ENCODE results near the gene ASTN2. TPM values are rescaled to one million over a fixed set of nuclear protein-coding genes. Genes with fewer than 3 reads are reported as not detected.
"Not testable (repeated sequence)": the region's sequence is repeated elsewhere in the genome, so short reads cannot be mapped to it uniquely, and the experiment has no call there.

Gene ASTN2
- total RNA-seq, 1 donor from 2014 or later, result 29.0 TPM

DNA sequence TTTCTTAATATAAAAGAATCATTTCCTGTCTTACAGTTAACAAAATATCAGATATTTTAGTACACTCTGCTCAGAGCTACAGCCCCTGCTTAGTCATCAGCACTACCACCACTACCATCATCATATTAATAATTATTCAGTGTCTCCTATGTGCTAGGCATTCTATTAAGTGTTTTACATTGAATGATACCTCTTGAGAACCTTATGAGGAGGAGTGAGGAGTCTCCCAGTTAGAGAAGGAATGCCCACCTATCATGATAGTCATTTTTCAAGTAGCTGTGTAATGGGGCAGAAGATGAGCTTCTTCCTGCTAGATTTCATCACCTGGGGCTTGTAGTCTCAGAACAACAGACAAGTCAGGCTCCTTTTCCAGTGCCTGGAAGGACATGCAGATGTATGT lies 489.7 kb downstream of the ASTN2 start:
- H3K27ac Mint-ChIP-seq, result no peak overlapping the region
- no peak for DNase-seq (ENCODE audit: low spot score, unreplicated experiment)
- no peaks in the 10 kb centered on the region for H3K36me3 Mint-ChIP-seq (ENCODE audit: insufficient read depth)
- peaks cover 3% of the 10 kb centered on the region for H3K27me3 Mint-ChIP-seq
- no peak overlapping the region for H3K4me3 Mint-ChIP-seq (ENCODE audit: low read depth)
- no peaks in the 10 kb centered on the region for H3K9me3 Mint-ChIP-seq (ENCODE audit: low read depth)
- no peak for TF ChIP-seq CTCF (IDR thresholded peaks at IDR 0.05; ENCODE audit: unreplicated experiment)
- peaks cover 17% of the 10 kb centered on the region for H3K4me1 Mint-ChIP-seq (ENCODE audit: low read depth)

DNA sequence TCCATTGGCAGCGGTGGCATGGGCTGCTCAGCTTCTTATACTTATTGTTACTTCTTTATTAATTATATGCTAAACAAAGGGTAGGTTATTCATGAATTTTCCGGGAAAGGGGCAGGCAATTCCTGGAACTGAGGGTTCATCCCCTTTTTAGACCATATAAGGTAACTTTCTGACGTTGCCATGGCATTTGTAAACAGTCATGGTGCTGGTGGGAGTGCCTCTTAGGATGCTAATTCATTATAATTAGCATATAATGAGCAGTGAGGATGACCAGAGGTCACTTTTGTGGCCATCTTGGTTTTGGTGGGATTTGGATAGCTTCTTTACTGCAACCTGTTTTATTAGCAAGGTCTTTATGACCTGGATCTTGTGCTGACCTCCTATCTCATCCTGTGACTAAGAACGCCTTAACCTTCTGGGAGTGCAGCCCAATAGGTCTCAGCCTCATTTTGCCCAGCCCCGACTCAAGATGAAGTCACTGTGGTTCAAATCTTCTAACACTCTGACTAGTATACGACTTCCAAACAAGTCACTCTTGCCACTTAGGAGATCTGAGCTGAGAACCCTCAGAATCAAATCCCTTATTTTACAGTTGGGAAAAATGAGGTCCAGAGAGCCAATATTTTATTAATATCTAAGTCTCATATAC lies 490.3 kb downstream of the ASTN2 start:
- no peak overlapping the region for H3K27ac Mint-ChIP-seq
- peaks cover 13% of the 10 kb centered on the region for H3K4me1 Mint-ChIP-seq (ENCODE audit: low read depth)
- H3K27me3 Mint-ChIP-seq, result peaks cover 3% of the 10 kb centered on the region

DNA sequence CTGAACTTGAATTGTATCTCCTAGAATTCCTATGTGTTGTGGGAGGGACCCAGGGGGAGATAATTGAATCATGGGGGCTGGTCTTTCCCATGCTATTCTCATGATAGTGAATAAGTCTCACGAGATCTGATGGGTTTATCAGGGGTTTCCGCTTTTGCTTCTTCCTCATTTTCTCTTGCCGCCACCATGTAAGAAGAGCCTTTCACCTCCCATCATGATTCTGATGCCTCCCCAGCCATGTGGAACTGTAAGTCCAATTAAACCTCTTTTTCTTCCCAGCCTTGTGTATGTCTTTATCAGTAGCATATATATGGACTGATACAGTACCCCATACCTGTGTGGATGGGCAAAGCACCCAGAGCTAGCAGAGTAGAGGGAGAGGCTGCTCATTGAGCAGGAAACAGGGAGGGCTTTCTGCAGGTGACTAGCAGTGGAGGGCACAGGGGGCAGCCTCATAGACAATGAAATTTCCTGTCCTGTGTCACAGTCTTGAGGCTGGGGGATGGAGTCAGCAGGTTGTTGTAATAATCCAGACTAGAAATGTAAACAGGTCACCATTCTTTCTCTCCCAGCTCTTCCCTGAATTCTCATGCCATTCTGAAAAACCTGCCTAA lies 496.9 kb downstream of the ASTN2 start:
- not testable (repeated sequence) for H3K27ac Mint-ChIP-seq; H3K27me3 Mint-ChIP-seq; H3K4me3 Mint-ChIP-seq (ENCODE audit: low read depth); H3K4me1 Mint-ChIP-seq (ENCODE audit: low read depth); DNase-seq (ENCODE audit: low spot score, unreplicated experiment); H3K36me3 Mint-ChIP-seq (ENCODE audit: insufficient read depth); H3K9me3 Mint-ChIP-seq (ENCODE audit: low read depth)

More for the DNA sequence above, 490.3 kb downstream of the ASTN2 start:
- Mint-ChIP-seq H3K4me3 (ENCODE audit: low read depth) (no peak overlapping the region), H3K9me3 (ENCODE audit: low read depth) (no peaks in the 10 kb centered on the region), H3K36me3 (ENCODE audit: insufficient read depth) (no peaks in the 10 kb centered on the region)
- no peak for TF ChIP-seq CTCF (IDR thresholded peaks at IDR 0.05; ENCODE audit: unreplicated experiment)
- no peak for DNase-seq (ENCODE audit: low spot score, unreplicated experiment)

- TF ChIP-seq CTCF (IDR thresholded peaks at IDR 0.05; ENCODE audit: unreplicated experiment), result no peak
- DNase-seq (ENCODE audit: low spot score, unreplicated experiment), result no peak
- Mint-ChIP-seq H3K27ac (no peak overlapping the region), H3K9me3 (ENCODE audit: low read depth) (no peaks in the 10 kb centered on the region), H3K36me3 (ENCODE audit: insufficient read depth) (no peaks in the 10 kb centered on the region), H3K27me3 (no peaks in the 10 kb centered on the region), H3K4me3 (ENCODE audit: low read depth) (no peak overlapping the region), H3K4me1 (ENCODE audit: low read depth) (no peaks in the 10 kb centered on the region)
Measured at GRCh38 chr9:116913536-116913935, 501.3 kb downstream of the ASTN2 start.

GRCh38 chr9:116910201-116910600 lies 504.7 kb downstream of the ASTN2 start:
- Mint-ChIP-seq H3K27me3 (no peaks in the 10 kb centered on the region), H3K36me3 (ENCODE audit: insufficient read depth) (no peaks in the 10 kb centered on the region), H3K4me1 (ENCODE audit: low read depth) (peaks cover 1% of the 10 kb centered on the region), H3K4me3 (ENCODE audit: low read depth) (no peak overlapping the region), H3K27ac (no peak overlapping the region), H3K9me3 (ENCODE audit: low read depth) (no peaks in the 10 kb centered on the region)
- no peak for TF ChIP-seq CTCF (IDR thresholded peaks at IDR 0.05; ENCODE audit: unreplicated experiment)
- no peak for DNase-seq (ENCODE audit: low spot score, unreplicated experiment)

- Mint-ChIP-seq H3K4me1 (ENCODE audit: low read depth) (peaks cover 1% of the 10 kb centered on the region), H3K9me3 (ENCODE audit: low read depth) (no peaks in the 10 kb centered on the region), H3K27me3 (no peaks in the 10 kb centered on the region), H3K4me3 (ENCODE audit: low read depth) (no peak overlapping the region), H3K27ac (no peak overlapping the region), H3K36me3 (ENCODE audit: insufficient read depth) (no peaks in the 10 kb centered on the region)
- no peak for DNase-seq (ENCODE audit: low spot score, unreplicated experiment)
- no peak for TF ChIP-seq CTCF (IDR thresholded peaks at IDR 0.05; ENCODE audit: unreplicated experiment)
Measured at GRCh38 chr9:116907989-116908388, 506.9 kb downstream of the ASTN2 start.

Measured in progenitor cell of endocrine pancreas (in vitro differentiated cells).